HL-60/S4 treated with phorbol 12-myristate 13-acetate at 8.2 ng/mL for 4 days and 3 days (cell line): ENCODE measurements around the gene RGMB.

Experiments used
- in situ Hi-C: fragments of 300-500 bp; cut with MboI; formaldehyde crosslinking; loops from 2 replicates; pipeline ENCODE4 v1.15.0; 2022; ENCODE audit warnings: low sequenced_read_pairs

Gene RGMB

DNA sequence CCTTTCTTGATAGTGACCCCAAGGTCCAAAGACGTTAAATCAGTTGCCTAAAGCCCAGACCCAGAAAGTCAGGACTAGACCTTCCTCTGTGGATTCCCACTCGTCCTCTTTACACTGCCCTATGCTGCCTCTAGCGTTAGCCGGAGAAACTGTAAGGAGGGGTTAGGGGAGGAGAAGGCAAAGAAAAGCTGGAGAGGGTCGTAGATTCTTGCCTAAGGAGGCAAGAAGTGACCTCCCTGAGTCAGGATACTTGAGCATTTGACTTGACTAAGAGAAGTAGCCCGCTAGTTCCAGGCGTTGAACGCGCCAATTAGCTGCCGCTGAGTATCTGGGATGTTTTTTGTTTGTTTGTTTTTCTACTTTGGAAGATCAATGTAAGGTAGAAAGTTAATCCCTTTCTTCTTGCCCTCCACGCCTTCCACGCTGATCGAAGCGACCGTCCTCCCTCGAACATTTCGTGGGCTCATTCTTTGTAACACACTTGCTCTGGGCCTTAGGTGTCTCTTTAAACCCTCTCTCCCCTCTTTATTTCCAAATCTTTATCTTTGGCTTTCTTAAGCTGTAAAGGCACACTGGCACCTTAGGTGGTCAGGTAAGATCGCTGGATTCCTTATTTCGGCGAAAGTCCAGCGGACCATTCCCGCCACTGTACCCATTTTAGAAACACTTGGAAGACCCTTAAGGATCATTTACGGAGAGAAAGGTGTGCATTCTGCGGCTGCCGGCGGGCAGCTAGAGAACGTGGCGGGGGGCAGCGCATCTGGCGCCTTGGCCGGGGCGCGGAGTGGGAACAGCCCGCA is 5.1 kb upstream of the RGMB start:
- in situ Hi-C loops, result no loop called here

DNA sequence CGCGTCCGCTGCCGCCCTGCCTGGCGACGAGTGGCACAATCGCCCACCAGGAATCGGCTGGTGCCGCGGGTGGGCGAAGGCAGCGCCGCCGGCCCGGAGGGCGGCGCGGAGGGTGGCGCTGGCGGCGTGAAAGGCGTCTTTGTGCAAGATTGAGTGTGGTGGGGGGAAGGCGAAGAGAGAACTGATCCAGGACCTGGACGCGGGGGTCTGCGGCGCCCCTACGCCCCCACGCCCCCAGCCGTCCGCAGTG is 4.6 kb upstream of the RGMB start:
- in situ Hi-C loops, result no loop called here

DNA sequence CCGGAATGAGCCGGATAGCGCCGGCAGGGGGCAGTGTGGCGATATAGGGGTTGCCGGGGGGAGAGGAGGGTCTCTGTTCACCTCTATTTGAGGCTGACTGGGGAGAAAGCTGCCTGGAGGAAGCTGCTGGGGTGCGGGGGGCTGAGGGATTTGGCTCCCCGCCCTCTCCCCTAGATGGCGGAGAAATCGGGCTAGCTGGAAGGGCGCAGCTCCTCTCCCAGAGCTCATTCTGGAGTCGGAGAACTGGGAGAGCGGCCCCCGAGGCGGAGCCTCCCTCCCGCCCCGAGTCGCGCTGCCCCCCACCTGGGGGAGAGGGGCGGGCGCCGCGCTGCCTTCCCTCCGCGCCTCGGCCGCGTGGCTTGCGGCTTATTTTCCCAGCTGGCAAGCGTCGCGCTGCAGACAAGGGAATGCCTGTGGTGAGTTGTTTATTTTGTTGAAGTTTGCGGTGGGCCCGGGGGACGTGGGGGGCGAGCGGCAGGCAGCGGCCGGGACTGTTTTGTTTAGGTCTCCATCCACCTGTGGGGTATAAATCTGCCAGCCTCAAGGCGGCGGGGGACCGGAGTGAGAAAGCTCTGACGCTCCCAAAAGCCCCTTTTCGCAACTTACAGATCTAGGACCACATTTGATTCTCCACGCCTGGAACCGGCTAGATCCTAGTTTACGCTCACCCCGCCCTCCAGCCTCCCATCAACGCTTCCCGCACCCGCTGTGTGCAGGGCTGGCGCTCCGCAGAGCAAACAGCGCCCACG is 4.1 kb upstream of the RGMB start:
- in situ Hi-C loops, result no loop called here

- in situ Hi-C loops, result no loop called here
Measured at GRCh38 chr5:98769959-98770208, 3.6 kb upstream of the RGMB start.

DNA sequence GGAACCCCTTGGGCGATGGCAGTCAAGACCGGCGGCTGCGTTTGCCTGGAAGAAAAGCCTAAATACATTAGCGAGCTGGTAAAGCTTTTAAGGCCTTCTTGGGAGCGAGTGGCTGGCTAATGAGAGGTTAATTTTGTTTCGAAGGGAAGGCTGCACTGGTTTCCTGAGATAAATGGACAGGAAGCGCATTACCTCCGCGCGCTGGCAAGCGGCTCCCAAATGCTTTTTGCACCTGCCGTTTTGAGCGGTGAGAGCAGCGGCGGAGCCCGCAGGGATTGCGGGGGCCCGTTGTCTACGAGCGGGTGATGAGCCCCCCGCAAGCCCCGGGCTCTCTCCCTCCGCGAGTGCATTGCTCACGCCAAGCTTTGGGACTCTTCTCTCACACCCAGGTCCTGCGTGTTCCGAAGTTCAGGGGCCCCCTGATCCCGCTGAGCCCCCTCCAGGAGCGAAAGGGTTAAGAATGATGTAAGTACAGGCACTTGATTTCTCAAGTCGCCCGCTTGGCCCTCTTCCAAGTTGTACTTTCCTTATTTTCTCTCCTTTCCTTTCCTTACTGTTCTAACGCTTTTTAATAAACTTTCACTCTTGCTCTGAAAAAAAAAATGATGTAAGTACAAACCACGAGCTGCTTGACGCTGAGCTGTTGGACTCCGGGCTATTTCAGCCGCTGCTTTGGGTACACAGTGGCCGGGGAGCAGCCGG is 3.1 kb upstream of the RGMB start:
- in situ Hi-C loops, result no loop called here

GRCh38 chr5:98770911-98771322 is 2.5 kb upstream of the RGMB start:
- in situ Hi-C loops, result no loop called here

DNA sequence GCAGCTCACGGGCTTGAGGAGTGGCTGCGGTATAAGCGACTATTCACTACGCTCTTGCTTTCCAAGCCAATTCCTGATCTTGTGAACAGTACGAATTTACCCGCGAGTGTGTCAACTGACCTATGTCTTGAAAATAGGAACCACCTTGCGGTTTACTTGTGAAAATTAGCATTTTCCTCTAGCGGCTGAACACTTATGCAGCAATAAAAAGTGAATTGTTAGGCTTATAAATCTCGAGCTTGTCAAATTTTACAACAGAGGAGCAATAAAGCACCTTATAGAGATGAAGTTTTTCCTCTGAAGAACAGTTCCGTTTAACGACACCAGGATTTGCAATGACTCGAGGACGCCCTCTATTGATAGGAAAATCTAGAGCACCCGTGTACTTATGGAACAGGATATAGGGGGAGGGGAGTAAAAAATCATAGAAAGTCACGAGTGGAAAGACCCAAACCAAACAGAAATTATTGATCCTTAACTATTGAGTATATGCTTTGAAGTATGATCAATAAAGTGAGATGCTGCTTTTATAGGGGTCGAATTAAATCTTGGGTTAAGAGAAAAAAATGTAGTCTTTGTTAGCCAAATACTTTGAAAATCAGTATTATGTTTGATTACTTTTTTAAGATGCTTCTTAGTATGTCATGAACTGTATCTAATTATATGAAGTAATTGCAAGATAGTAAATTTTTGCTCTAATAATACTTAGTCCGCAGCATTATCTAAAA is 1.9 kb upstream of the RGMB start:
- in situ Hi-C loops, result no loop called here

DNA sequence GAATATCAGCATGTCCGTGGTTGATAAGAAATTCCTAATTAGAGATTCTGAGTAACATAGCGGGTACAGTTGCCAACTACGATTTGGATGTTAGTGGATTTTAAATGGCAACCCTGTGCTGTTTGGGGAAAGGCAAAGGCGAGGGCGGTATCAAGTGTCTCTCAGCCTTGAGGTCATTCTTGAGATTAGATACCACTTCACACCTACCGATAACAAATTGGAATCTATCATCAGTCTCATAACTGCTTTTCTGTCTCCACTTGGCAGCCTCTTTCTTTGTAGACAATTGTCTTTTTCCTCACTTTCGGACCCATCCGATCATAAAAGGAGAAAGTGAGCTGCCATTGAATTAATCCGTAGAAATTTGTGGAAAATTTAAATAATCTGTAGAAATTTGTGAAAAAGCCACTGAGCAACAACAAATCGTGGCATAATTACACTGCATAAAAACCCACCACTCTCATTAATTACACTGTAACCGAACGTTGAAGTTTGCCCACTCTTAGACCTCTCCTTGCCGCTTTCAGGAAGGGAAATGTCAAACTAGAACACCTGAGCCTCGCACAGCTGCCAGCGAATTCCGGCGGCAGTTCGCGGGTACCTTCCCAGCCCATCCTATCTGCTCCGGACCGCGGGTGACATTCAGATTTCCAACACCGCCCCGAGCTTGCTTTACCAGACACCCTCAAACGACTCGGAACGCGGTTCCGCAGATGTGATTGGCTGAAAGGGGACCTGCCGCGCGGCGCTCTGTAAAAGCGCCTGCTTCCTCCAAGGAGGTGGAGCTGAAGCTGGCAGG is 849 bp upstream of the RGMB start:
- in situ Hi-C loops, result no loop called here

GRCh38 chr5:98773214-98773463 is 324 bp upstream of the RGMB start:
- in situ Hi-C loops, result no loop called here

DNA sequence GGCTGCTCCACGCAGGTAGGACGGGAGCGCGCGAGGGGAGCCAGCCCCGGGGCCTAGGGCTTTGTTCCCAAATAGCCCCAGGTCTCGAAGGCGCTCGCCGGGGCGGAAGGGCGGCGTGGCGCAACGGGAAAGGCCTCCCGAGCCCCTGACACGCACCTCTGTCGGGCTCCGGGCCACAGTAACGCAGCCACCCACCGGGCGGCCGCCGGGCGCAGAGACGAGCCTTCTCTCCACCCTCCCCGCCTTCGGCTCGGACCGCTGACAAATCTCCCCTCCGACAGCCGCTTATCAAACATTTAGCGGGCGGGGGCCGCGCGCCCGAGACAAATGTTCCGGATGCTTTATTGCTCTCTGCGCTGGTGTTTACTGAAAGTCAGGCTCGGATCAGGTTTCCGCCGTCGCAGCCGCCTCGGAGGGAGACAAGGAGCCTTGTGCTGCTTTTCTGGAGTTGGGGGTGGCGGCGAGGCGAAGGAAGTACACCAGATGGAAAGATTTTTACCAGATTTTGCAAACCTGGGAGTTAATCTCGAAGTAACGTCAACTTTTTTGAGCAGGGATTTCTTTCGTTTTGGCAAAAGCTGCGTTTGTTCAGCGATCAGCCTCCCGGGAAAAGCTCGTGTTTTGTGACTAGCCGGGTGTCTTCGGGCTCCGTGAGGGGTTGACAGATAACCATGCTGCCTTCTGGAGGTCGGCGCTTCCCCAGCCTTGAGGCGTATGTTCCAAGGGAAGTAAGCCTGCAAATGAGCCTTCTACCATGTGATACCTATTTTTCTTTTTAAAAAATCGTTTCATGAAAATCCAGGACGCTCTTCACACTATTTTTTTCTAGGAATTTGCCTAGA is 950 bp downstream of the RGMB start:
- in situ Hi-C loops, result no loop called here

DNA sequence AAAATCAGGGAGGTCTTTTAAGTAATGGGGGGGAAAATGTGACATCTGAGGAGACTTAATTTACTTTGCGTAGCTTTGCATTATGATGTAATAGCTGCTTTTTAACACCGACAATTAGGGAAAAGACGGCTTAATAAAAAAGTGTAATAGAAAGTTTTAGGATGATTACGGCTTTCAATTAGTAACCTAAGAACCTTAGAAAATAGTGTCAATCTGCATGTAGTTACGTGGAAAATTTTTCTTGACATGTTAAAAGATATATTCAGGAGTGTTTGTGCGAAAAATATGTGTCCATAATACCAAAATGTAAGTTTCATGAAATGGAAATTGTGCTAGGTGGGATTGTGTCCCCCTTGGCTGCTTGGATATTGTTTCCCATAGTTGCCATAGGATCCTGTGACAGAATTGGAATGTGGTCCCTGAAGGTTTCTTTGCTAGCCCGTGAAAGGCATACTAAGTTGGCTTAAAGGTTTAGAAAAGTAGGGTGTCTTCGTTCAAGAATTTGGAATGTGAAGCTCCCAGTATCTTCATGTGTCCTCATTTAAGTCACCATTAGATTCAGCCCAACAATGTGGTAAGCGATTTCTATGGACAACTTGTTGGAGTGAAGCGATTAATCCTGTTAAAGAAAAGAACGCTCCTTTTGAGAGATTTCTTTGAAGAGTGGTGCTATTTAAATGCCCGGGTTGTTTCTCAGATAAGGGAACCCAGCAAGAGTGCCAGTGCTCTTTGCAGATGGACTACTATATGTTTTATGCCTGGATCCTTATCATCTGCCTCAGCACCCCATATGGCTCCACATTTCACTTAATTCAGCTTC is 2.0 kb downstream of the RGMB start:
- in situ Hi-C loops, result no loop called here

DNA sequence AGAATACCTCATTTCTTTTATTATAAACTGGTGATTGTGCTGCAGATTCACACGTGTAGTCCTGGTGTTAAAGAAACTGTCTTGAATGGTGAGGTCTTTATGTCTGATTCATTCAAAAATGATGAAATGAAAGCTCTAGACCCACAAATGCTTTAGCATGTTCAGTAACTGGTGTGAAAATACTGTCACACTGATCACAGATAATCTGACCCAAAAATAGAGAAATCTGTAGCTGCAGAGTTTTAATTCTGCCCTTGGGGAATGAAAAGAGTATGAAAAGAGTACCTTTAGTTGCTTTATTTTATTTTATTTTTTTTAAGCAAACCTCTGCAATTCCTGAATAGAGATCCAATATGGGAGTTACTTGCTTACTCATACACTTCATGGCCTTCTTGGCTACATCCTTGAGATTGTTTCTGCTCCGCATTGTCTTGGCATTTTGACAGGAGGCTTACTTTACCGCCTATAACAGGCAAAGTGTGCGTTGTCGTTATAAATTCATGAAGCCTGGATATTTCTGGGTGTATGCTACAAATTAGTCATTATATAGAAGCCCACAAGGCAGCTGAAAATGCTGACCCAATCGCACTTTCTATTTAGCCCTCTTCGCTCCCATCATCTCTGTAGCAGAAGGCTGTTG is 2.7 kb downstream of the RGMB start:
- in situ Hi-C loops, result no loop called here

DNA sequence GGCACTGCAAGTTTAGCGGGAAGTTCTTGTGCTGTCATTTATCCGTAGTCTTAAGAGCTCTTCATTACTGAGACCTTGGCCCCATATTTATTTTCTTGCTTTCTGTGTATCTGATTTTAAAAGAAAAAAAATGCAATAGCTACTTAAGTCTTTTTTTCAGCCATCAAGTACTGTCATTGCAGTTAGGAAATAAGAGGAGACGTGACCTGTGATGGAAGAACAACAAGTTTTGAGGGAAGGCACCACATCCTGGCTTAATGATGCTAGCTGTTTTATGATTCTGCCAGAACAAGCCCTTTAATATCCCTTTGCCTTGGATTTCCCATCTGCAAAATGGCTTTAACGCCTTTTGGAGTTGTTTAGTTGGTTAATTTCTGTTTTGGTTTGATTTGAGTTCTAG is 3.8 kb downstream of the RGMB start:
- in situ Hi-C loops, result no loop called here

- in situ Hi-C loops, result no loop called here
Measured at GRCh38 chr5:98779264-98779877, 5.9 kb downstream of the RGMB start.

DNA sequence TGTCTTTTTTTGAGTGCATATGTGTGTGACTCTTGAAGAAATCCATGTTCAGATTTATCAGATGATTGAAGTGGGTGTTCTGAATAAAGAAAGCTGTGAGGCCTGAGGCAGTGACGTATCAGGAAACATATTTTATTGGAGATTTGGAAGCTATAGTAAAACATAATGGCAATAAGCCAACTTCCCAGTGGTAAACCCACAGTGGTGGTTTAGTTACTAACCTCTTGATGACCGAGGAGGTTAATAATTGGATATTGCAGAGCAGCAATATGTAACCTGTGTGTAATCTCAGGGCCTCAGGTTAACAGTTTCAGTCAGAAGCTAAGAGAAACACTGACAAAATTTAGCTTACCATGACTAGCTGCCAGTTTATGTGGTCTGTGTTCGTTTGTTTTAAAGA is 6.9 kb downstream of the RGMB start:
- in situ Hi-C loops, result no loop called here

DNA sequence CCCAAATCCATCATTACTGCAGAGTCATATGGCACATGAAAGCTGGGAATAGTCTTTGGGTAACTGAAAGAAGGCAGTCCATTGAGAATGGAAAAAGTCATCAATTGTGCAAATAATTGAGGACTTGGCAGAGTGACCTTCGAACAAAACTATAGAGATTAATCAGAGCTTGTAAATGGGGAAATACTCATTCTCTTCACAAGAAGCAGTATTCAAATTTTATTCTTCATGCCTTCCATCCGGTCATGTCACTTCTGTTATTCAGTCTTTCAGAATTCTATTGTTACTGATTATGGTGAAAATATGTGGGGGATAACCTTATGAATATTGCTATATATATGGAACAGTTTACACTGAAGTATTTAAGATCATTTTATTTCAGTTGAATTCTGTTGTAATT is 8.1 kb downstream of the RGMB start:
- in situ Hi-C loops, result no loop called here

GRCh38 chr5:98781964-98782363 is 8.5 kb downstream of the RGMB start:
- in situ Hi-C loops, result no loop called here

DNA sequence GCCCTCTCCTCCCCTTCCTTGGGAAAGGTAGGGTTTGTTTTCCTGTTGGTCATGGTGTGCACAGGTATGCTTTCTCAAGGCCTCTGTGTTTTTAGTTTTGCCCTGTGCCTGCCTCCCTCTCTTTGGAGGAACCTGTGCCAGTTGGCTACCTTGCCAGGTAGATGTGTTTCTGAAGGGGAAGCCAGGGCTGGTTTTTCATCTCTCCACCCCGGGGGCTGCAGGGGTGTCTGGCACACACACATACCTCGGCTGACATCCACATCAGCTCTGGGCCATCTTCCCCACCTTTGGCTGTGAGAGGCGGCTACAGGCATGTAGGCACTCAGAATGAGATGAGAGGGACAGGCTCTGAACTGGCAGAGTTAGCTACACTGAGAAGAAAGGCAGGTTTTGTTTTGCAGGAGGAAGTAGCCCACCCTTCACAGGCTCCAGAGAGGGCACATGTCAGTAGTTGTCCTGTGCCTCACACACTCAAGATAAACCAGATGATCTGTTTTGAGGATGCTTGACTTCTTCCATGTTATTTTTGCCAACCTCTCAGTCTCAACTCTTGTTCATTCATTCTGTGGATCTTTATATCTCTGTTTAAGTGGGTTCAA is 9.7 kb downstream of the RGMB start:
- in situ Hi-C loops, result no loop called here
